Naive B cell (primary cell): Measurements from ENCODE around the gene SCP2. TPM values are rescaled to one million over a fixed set of nuclear protein-coding genes. Genes with fewer than 3 reads are reported as not detected.

Source experiments
- ATAC-seq, 2 donors: fragments of 150-1000 bp; cut with Tn5 transposase; 2 replicates each; pipeline ENCODE4 v1.10.0; 2021; ENCODE audit warnings: low read depth in 2 of 2, mild to moderate bottlenecking in 2 of 2, moderate library complexity in 2 of 2
- DNase-seq: peaks from one replicate; pipeline ENCODE4 v3.0.0; 2022
- H3K27ac Mint-ChIP-seq, 6 donors: one replicate each; pipeline ENCODE4 v1.8.0; 2020 to 2022; ENCODE audit warnings: mild to moderate bottlenecking in 6 of 6, mixed read lengths in 6 of 6, moderate library complexity in 5 of 6, inconsistent platforms in 2 of 6
- H3K27me3 Mint-ChIP-seq, 3 donors: one replicate each; pipeline ENCODE4 v1.8.0; 2021 to 2022; ENCODE audit warnings: mixed read lengths in 3 of 3, mild to moderate bottlenecking in 1 of 3
- H3K36me3 Mint-ChIP-seq, 2 donors: one replicate each; pipeline ENCODE4 v1.8.0; 2020 to 2022; ENCODE audit warnings: mixed read lengths in 2 of 2, inconsistent platforms in 1 of 2, mild to moderate bottlenecking in 1 of 2
- H3K4me1 Mint-ChIP-seq, 3 donors: one replicate each; pipeline ENCODE4 v1.8.0; 2020 to 2022; ENCODE audit warnings: mixed read lengths in 3 of 3, inconsistent platforms in 1 of 3, mild to moderate bottlenecking in 1 of 3, moderate library complexity in 1 of 3
- H3K4me3 Mint-ChIP-seq, 8 donors: one replicate each; pipeline ENCODE4 v1.8.0; 2020 to 2022; ENCODE audit warnings: mild to moderate bottlenecking in 8 of 8, mixed read lengths in 8 of 8, moderate library complexity in 8 of 8, inconsistent platforms in 2 of 8
- H3K9me3 Mint-ChIP-seq, 7 donors: one replicate each; pipeline ENCODE4 v1.8.0; 2020 to 2022; ENCODE audit warnings: mixed read lengths in 7 of 7, mild to moderate bottlenecking in 5 of 7, inconsistent platforms in 2 of 7, moderate library complexity in 1 of 7
- polyA plus RNA-seq, 6 donors: library from polyadenylated mRNA; unstranded; fragments of 300-500 nt; fragmentation: Illumina TruSeq; gene quantifications; one replicate each; pipeline ENCODE4 v1.2.3, GENCODE V29; 2021; ENCODE audit warnings: low read depth in 6 of 6

Gene SCP2
- polyA plus RNA-seq, 6 donors from 2014 or later: 126 to 206 (median 169) TPM

DNA sequence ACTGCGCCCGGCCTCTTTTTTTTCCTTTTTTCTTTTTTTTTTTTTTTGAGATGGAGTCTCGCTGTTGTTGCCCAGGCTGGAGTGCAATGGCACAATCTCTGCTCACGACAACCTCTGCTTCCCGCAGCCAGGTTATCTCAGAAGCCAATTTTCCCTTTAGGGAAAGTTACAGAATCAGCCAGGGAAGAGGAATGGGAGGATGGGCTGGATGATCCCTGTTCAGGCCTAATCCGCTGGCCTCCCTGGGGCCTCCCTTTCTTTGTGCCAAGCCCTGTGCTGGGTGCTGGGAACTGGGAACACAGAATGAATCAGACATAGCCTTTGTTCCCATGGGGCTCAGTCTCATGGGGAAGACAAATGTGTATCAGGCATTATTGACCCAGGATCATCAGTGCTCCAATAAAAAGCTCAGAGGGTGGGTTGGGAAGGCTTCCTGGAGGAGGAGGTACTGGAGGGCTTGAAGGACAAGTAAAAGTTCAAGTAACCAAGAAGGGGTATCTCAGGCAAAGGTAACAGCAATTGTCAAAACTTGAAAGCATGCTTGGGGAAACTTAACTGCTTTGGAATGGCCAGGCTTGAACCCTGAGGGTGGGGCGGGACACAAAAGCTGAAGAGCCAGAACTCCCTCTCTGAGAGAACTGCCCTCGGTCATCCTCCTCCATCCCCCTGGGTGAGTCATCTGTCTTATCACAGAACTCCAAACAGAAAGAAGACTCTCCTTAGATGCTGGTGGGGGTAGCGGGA, 19.8 kb upstream of the SCP2 start:
- no peak overlapping the region for H3K4me3 Mint-ChIP-seq
- no peak for DNase-seq

DNA sequence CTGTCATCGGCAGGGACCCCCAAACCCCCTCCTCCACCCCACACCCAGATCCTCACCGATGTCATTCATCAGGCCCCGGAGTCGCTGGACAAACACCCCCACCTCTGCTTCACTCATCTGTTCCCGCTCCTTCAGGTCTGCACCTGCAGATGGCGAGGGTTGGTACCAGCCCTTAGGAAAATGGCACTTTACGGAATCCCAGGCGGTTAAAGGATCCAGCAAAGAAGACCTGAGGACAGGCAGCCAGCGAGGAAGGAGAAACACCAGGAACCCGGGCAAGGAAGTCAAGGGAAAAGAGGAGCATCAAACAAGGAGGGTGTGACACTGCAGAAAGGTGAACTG, 19.3 kb upstream of the SCP2 start:
- Mint-ChIP-seq H3K4me3 (no peak overlapping the region), H3K27me3 (no peaks in the 10 kb centered on the region), H3K27ac (no peak overlapping the region), H3K9me3 (no peaks in the 10 kb centered on the region), H3K36me3 (no peaks in the 10 kb centered on the region), H3K4me1 (no peaks in the 10 kb centered on the region)
- ATAC-seq: no peak
- DNase-seq: no peak

More for the DNA sequence above, 19.8 kb upstream of the SCP2 start:
- no peak for ATAC-seq
- Mint-ChIP-seq H3K36me3 (no peaks in the 10 kb centered on the region), H3K27ac (no peak overlapping the region), H3K4me1 (no peaks in the 10 kb centered on the region), H3K9me3 (no peaks in the 10 kb centered on the region), H3K27me3 (no peaks in the 10 kb centered on the region)

DNA sequence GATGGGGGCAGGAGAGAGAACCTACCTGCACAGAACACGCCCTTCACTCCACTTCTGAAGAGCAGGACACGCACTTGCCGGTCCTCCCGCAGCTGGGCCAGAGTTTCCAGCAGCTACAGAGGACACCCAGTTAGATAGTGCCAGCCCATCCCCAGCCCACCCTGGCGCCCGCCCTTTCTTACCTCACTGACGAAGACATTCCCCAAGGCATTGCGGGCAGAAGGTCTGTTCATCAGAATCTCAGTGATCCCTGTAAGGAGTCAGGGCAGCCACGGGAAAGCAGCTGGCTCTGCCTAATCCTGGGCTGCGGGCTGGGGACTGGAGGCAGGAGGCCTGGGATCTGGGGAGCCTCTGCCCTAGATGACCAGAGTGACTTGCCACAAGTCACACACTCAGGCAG, 15.5 kb upstream of the SCP2 start:
- DNase-seq: no peak
- Mint-ChIP-seq H3K36me3 (no peaks in the 10 kb centered on the region), H3K27me3 (no peaks in the 10 kb centered on the region), H3K4me1 (no peaks in the 10 kb centered on the region), H3K27ac (no peak overlapping the region), H3K9me3 (no peaks in the 10 kb centered on the region), H3K4me3 (peak overlapping the region in 1 of 8 donors; percentile 43)
- ATAC-seq: no peak

DNA sequence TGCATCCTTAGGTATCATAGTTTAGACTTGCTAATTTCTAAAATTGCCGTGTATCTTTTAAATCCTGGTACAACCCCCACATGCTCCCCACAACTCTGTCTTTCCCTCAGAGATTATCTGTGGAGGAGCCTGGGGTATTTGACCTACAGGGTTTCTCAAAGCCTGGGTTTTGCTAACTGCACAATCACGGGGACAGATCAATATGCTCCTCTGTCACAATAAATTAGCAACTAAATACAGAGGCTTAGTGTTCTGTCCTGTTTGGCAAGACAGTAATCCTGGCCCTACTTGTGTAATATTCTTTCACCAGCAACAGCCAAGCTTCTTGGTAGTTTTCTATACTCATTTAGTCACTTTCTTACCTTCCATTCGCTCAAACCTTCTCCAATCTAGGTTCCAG, 14.1 kb upstream of the SCP2 start:
- ATAC-seq (no peak), DNase-seq (no peak)
- Mint-ChIP-seq H3K36me3 (no peaks in the 10 kb centered on the region), H3K9me3 (no peaks in the 10 kb centered on the region), H3K27ac (peak overlapping the region in 1 of 6 donors; percentile 3), H3K4me1 (no peaks in the 10 kb centered on the region), H3K27me3 (no peaks in the 10 kb centered on the region), H3K4me3 (no peak overlapping the region)

DNA sequence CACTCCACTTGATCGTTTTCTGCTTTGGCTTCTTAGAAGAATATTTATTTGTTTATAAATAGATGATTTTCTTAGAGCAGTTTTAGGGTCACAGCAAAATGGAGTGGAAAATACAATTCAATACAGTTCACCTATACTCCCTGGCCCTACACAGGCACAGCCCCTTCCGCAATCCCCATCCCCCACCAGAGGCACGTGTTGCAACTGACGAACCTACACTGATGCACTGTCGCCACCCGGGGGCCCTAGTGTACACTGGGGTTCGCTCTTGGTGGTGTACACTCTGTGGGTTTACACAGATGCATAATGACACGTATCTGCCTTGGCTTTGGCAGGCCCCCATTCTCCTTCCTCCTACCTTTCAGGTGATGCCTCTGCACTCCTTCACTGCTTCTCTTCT, 13.5 kb upstream of the SCP2 start:
- H3K27me3 Mint-ChIP-seq: no peaks in the 10 kb centered on the region
- H3K4me1 Mint-ChIP-seq: no peaks in the 10 kb centered on the region
- no peak overlapping the region for H3K27ac Mint-ChIP-seq
- ATAC-seq (no peak), DNase-seq (no peak)
- no peaks in the 10 kb centered on the region for H3K9me3 Mint-ChIP-seq
- H3K36me3 Mint-ChIP-seq: no peaks in the 10 kb centered on the region
- no peak overlapping the region for H3K4me3 Mint-ChIP-seq

DNA sequence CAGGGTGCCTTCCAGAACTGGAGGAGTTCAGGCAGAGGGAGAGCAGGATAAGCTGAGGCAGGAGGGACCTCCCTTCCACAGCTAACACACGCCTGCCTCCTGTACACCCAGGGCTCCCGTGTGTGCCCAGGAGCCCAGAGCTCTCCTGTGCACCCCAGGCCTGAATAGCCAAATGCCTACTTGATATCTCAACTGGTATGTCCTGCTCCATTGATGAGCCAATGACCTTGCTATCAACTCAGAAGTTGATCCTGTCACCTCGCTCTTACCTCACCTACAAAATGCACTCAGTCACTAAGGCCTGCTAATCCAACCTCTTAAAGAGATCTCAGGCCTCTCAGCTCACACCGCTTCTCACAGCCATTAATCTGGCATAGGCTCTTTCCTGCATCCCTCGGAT, 12.6 kb upstream of the SCP2 start:
- ATAC-seq (no peak), DNase-seq (no peak)
- Mint-ChIP-seq H3K9me3 (no peaks in the 10 kb centered on the region), H3K27me3 (no peaks in the 10 kb centered on the region), H3K4me1 (peaks cover 0 to under 1% (median 0%) of the 10 kb centered on the region in 3 donors), H3K27ac (no peak overlapping the region), H3K36me3 (no peaks in the 10 kb centered on the region), H3K4me3 (no peak overlapping the region)

DNA sequence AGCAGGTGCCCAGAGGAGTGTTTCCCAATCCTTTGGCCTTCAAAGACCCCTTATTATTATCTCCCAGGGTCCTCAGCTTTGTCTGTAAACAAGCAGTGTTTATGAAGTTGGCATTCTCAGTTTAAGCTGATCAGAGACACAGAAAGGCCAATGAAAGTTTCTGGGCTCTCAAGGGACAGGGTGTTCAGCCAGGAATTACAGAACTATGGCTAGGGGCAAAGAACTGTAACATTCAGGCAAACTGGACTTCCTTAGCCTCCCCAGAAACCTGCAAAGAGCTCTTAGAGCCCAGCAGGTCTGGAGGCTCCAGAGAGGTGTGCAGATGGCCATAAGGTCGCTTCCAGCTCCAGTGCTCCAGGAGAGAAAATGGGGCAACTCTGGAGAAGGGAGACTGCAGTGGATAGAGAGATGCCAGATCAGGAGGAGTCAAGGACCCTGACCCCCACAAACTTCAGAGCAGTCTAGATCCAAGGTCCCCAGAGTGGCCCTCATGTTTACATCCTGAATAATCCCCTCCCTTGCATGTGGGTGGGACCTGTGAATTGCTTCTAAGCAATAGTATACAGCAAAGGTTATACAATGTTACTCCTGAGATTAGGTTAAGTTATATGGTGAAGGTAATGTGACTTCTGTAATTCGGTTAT, 11.7 kb upstream of the SCP2 start:
- Mint-ChIP-seq H3K27me3 (peaks cover 0 to 6% (median 0%) of the 10 kb centered on the region in 3 donors), H3K36me3 (no peaks in the 10 kb centered on the region), H3K4me3 (no peak overlapping the region), H3K9me3 (no peaks in the 10 kb centered on the region), H3K4me1 (peaks cover 0 to 8% (median 5%) of the 10 kb centered on the region in 3 donors), H3K27ac (no peak overlapping the region)
- DNase-seq (no peak), ATAC-seq (no peak)

DNA sequence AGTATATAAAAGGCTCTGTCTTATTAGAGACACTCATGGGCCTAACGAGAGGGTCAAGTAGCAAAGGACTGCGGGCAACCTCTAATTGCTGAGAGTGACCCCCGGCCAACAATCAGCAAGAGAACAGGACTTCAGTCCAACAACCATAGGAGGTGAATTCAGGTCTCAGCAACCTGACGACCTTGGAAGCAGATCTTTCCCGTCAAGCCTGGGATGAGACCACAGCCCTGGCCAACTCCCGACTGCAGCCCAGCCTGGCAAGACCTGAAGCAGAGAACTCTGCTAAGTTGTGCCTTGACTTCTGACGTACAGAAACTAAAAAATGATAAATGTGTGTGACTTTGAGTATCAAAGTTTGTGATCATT, 11.2 kb upstream of the SCP2 start:
- H3K9me3 Mint-ChIP-seq: no peaks in the 10 kb centered on the region
- no peak for DNase-seq
- H3K36me3 Mint-ChIP-seq: no peaks in the 10 kb centered on the region
- no peak for ATAC-seq
- peak overlapping the region in 1 of 6 donors; percentile 38 for H3K27ac Mint-ChIP-seq
- H3K4me1 Mint-ChIP-seq: peaks cover 0 to 9% (median 5%) of the 10 kb centered on the region in 3 donors
- H3K27me3 Mint-ChIP-seq: peaks cover 0 to 6% (median 0%) of the 10 kb centered on the region in 3 donors
- no peak overlapping the region for H3K4me3 Mint-ChIP-seq

DNA sequence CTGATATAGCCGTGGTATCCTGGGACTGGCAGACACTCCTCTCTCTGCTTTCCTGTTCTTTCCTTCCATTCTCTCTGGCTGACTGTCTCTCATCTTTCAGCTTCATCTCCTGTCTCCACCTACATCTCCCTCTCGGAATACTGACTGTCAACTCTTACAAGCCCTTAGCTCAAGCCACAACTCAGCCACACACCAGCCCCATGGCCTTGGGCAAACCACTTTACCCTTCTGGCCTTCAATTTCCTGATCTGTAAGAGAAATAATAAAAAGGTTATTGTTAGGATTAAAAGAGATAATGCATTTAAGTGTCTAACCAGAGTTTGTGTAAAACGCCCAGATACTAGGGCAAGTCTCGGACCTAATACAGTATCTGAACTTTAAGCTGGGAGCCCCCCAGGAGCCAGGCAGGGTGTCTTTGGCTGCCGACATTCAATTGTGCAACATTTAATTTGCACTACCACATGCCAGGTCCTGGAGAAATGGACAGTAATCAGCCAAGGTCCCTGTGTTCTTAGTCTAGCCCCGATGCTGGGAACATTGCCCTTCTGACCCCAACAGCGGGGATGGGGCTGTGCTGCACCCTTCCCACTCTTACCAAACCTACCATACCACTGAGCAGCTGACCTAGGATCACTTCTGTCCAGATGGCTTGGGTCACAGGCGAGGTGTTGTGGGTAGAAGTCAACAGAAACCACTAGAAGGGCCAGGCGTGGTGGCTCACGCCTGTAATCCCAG, 10.7 kb upstream of the SCP2 start:
- ATAC-seq (no peak), DNase-seq (no peak)
- Mint-ChIP-seq H3K9me3 (no peaks in the 10 kb centered on the region), H3K27me3 (peaks cover 0 to 6% (median 0%) of the 10 kb centered on the region in 3 donors), H3K36me3 (no peaks in the 10 kb centered on the region), H3K27ac (peak overlapping the region in 1 of 6 donors; percentile 38), H3K4me1 (peaks cover 0 to 9% (median 5%) of the 10 kb centered on the region in 3 donors), H3K4me3 (no peak overlapping the region)

DNA sequence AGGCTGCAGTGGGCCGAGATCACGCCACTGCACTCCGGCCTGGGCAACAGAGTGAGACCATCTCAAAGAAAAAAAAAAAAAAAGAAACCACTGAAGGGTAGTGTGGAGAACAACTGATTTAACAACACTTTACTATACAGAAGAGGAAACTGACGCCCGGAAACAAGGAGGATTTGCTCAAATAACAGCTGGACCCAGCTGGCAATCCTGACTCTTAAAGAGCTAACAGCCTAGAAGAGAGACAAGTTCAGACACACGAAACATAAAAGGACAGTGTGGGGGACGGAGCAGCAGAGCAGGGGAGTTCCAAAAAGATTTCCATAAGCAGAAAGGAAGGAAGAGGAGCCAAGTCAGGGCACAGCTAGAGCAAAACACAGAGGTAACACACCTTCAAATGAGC, 9.9 kb upstream of the SCP2 start:
- DNase-seq: no peak
- Mint-ChIP-seq H3K4me3 (peak overlapping the region in 1 of 8 donors; percentile 1), H3K4me1 (peaks cover 0 to 14% (median 5%) of the 10 kb centered on the region in 3 donors), H3K36me3 (no peaks in the 10 kb centered on the region), H3K9me3 (no peaks in the 10 kb centered on the region), H3K27me3 (peaks cover 0 to 6% (median 4%) of the 10 kb centered on the region in 3 donors), H3K27ac (peak overlapping the region in 3 of 6 donors; percentile 6 to 85 (median 23))
- ATAC-seq: no peak

DNA sequence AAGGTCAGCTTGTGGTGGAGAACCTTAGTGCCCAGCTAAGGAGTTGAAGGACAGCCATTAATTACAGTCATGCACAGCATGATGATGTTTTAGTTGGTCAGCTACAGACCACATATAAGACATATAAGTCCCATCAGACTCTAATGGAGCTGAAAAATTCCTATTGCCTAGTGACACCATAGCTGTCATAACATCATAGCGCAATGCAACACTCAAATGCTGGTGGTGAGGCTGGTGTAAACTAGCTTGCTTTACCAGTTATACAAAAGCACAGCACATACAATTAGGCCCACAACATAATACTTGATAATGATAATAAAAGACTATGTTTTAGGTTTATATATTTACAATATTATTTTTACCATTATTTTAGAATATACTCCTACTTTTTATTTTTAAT, 9.5 kb upstream of the SCP2 start:
- Mint-ChIP-seq H3K27ac (no peak overlapping the region), H3K4me1 (peaks cover 0 to 15% (median 5%) of the 10 kb centered on the region in 3 donors), H3K27me3 (peaks cover 0 to 8% (median 6%) of the 10 kb centered on the region in 3 donors), H3K4me3 (peak overlapping the region in 1 of 8 donors; percentile 1), H3K36me3 (no peaks in the 10 kb centered on the region), H3K9me3 (no peaks in the 10 kb centered on the region)
- DNase-seq (no peak), ATAC-seq (no peak)

DNA sequence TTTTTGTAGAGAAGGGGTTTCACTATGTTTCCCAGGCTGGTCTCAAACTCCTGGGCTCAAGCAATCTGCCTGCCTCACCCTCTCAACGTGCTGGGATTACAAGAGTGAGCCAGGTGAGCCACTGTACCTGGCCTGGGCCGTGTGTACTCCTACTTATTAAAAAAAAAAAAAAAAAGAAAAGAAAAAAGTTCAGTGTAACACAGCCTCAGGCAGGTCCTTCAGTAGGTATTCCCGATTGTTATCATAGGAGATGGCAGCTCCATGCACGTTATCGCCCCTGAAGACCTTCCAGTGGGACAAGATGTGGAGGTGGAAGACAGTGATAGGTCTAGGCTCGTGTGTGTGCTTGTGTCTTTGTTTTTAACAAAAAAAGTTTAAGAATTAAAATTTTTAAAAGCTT, 8.9 kb upstream of the SCP2 start:
- ATAC-seq (no peak), DNase-seq (no peak)
- Mint-ChIP-seq H3K9me3 (no peaks in the 10 kb centered on the region), H3K36me3 (no peaks in the 10 kb centered on the region), H3K4me1 (peaks cover 0 to 15% (median 5%) of the 10 kb centered on the region in 3 donors), H3K4me3 (no peak overlapping the region), H3K27ac (peak overlapping the region in 2 of 6 donors; percentile 31 to 57), H3K27me3 (peaks cover 5 to 13% (median 9%) of the 10 kb centered on the region in 3 donors)

DNA sequence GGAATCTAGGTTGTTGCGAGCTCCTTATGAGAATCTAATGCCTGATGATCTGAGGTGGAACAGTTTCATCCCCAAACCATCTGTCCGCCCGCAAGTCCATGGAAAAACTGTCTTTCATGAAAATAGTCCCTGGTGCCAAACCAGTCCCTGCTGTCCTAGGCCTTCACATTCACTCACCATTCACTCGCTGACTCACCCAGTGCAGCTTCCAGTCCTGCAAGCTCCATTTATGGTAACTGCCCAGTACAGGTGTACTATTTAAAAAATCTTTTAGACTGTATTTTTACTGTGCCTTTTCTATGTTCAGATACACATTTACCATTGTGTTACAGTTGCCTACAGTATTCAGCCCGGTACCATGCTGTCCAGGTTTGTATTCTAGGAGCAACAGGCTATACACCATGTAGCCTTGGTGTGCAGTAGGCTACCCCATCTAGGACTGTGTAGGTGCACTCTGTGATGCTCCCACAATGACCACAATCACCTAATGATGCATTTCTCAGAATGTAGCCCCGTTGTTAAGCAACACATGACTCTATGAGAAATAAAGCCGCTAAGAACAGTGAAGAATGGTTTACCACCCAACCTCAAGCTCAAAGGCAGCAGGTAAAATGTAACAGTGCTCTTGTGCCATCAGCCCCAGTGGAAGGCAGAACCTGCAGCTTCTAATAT, 7.9 kb upstream of the SCP2 start:
- ATAC-seq (no peak), DNase-seq (no peak)
- Mint-ChIP-seq H3K4me3 (peak overlapping the region in 3 of 8 donors; percentile 7 to 72 (median 22)), H3K27ac (no peak overlapping the region), H3K27me3 (peaks cover 10 to 17% (median 13%) of the 10 kb centered on the region in 3 donors), H3K9me3 (no peaks in the 10 kb centered on the region), H3K36me3 (no peaks in the 10 kb centered on the region), H3K4me1 (peaks cover 0 to 15% (median 5%) of the 10 kb centered on the region in 3 donors)
